Sigmoid colon (tissue), 4 donors: ENCODE data around the gene HPS4.

Source experiments
- CTCF ChIP-seq, 4 experiments: fragments of 450-650 bp in 3 of 4; fragments of 200-600 bp in 1 of 4; IDR thresholded peaks; one replicate each; pipeline ENCODE4 v1.5.1; 2016 to 2019; ENCODE audit warnings: antibody characterized with exemption in 4 of 4, mild to moderate bottlenecking in 3 of 4, moderate library complexity in 2 of 4
- EP300 ChIP-seq, 4 donors: sonication (generic); formaldehyde crosslinking; IDR thresholded peaks; one replicate each; pipeline ENCODE4 v1.6.1; 2017; ENCODE audit warnings: antibody characterized with exemption in 4 of 4
- POLR2A ChIP-seq, 2 donors: fragments of 450-650 bp; IDR thresholded peaks; one replicate each; pipeline ENCODE4 v1.6.1; 2016; ENCODE audit warnings: antibody characterized with exemption in 2 of 2, mild to moderate bottlenecking in 2 of 2, moderate library complexity in 2 of 2
- POLR2AphosphoS5 ChIP-seq, 4 donors: sonication (generic); formaldehyde crosslinking; IDR thresholded peaks; one replicate each; pipeline ENCODE4 v1.6.1; 2017; ENCODE audit warnings: antibody characterized with exemption in 4 of 4

GRCh38 chr22:26442086-26442756, 41.4 kb downstream of the HPS4 start:
- TF ChIP-seq POLR2A (IDR thresholded peaks at IDR 0.05) (no peak), CTCF (IDR thresholded peaks at IDR 0.05) (no peak), POLR2AphosphoS5 (IDR thresholded peaks at IDR 0.05) (no peak), EP300 (IDR thresholded peaks at IDR 0.05) (no peak)
